Measurements from ENCODE around the gene PROC.
"Not testable (repeated sequence)": the region's sequence is repeated elsewhere in the genome, so short reads cannot be mapped to it uniquely, and the experiment has no call there.

Gene PROC

GRCh38 chr2:127428057-127428814 is 10.0 kb downstream of the PROC start:
- no peak for DNase-seq

GRCh38 chr2:127428815-127429109 is 10.5 kb downstream of the PROC start:
- DNase-seq: no peak

GRCh38 chr2:127429291-127429690 is 11.1 kb downstream of the PROC start:
- DNase-seq: no peak

- no peak for DNase-seq
Measured at GRCh38 chr2:127429844-127430425, 11.7 kb downstream of the PROC start.

GRCh38 chr2:127431408-127432023 is 13.3 kb downstream of the PROC start:
- DNase-seq: no peak

- no peak for DNase-seq
Measured at GRCh38 chr2:127434515-127434914, 16.3 kb downstream of the PROC start.

GRCh38 chr2:127437056-127437455 is 18.8 kb downstream of the PROC start:
- DNase-seq: no peak

GRCh38 chr2:127437781-127438726 is 19.8 kb downstream of the PROC start:
- DNase-seq: no peak

- no peak for DNase-seq
Measured at GRCh38 chr2:127439343-127439742, 21.1 kb downstream of the PROC start.

- DNase-seq: no peak
Measured at GRCh38 chr2:127448526-127448925, 30.3 kb downstream of the PROC start.

GRCh38 chr2:127449414-127449813 is 31.2 kb downstream of the PROC start:
- DNase-seq: no peak

GRCh38 chr2:127449898-127450297 is 31.7 kb downstream of the PROC start:
- DNase-seq: no peak

GRCh38 chr2:127451981-127452380 is 33.8 kb downstream of the PROC start:
- DNase-seq: no peak

- DNase-seq: not testable (repeated sequence)
Measured at GRCh38 chr2:127452423-127452822, 34.2 kb downstream of the PROC start.

GRCh38 chr2:127453013-127453391 is 34.8 kb downstream of the PROC start:
- no peak for DNase-seq

GRCh38 chr2:127453392-127454171 is 35.4 kb downstream of the PROC start:
- peak; percentile 4 to 34 for DNase-seq

- peak; percentile 46 to 72 for DNase-seq
Measured at GRCh38 chr2:127454595-127455565, 36.7 kb downstream of the PROC start.

- DNase-seq: peak; percentile 6 to 19
Measured at GRCh38 chr2:127455566-127456493, 37.6 kb downstream of the PROC start.

GRCh38 chr2:127456960-127457359 is 38.7 kb downstream of the PROC start:
- no peak for DNase-seq

GRCh38 chr2:127462461-127462860 is 44.2 kb downstream of the PROC start:
- DNase-seq: no peak
